PFSK-1 (cell line): ENCODE measurements around the gene MRPL36. TPM values are rescaled to one million over a fixed set of nuclear protein-coding genes. Genes with fewer than 3 reads are reported as not detected.

Experiments used
- FOXP2 ChIP-seq: optimal IDR thresholded peaks from 2 replicates; pipeline ENCODE3; 2011; ENCODE audit warnings: borderline replicate concordance, control low read depth, inconsistent platforms; ENCODE audit not compliant: insufficient read depth; ENCODE audit errors: extremely low read length, extremely low read depth
- POLR2AphosphoS5 ChIP-seq: IDR thresholded peaks from 2 replicates; pipeline ENCODE4 v1.6.1; 2012; ENCODE audit warnings: low read depth, mild to moderate bottlenecking, control low read depth, low read length, moderate library complexity
- REST ChIP-seq, 2 experiments: IDR thresholded peaks; 2 replicates each; pipeline versions ENCODE4 v1.6.1 to v1.8.0; 2011 to 2012; ENCODE audit warnings: low read depth in 2 of 2, low read length in 2 of 2, control low read depth in 1 of 2, inconsistent platforms in 1 of 2, mild to moderate bottlenecking in 1 of 2, moderate library complexity in 1 of 2; ENCODE audit not compliant: insufficient read depth in 1 of 2
- SIN3A ChIP-seq: IDR thresholded peaks from 2 replicates; pipeline ENCODE4 v1.6.1; 2012; ENCODE audit warnings: mild to moderate bottlenecking, low read length, moderate library complexity, borderline replicate concordance; ENCODE audit not compliant: insufficient read depth
- TAF1 ChIP-seq: IDR thresholded peaks from 2 replicates; pipeline ENCODE4 v1.6.1; 2012; ENCODE audit warnings: low read length, control low read depth, borderline replicate concordance; ENCODE audit not compliant: insufficient read depth
- polyA plus RNA-seq: library from polyadenylated mRNA; unstranded; fragments of >200 nt; gene quantifications from one replicate; pipeline ENCODE4 v1.2.1, GENCODE V29; 2012; ENCODE audit warnings: low read depth, missing spikeins; ENCODE audit not compliant: insufficient read length

Gene MRPL36
- polyA plus RNA-seq, result 65.2 TPM

GRCh38 chr5:1799602-1800471 is at the start of gene MRPL36:
TSS of gene MRPL36 (minus strand) at chr5:1799837. CDS start at chr5:1798935, 902 bp downstream.
- TF ChIP-seq TAF1, result peak; percentile 71; the same call in 1 of the 2 replicates
- no peak for TF ChIP-seq REST (IDR thresholded peaks at IDR 0.05; ENCODE audit: insufficient read depth in 1 of 2, low read depth in 2 of 2, low read length in 2 of 2)
- no peak for TF ChIP-seq SIN3A
- peak; percentile 70 for TF ChIP-seq POLR2AphosphoS5

GRCh38 chr5:1847611-1848010 is 48.0 kb upstream of the MRPL36 start:
- TF ChIP-seq REST (IDR thresholded peaks at IDR 0.05; ENCODE audit: insufficient read depth in 1 of 2, low read depth in 2 of 2, low read length in 2 of 2), result no peak
- TF ChIP-seq SIN3A, result no peak
- TF ChIP-seq TAF1, result no peak
- TF ChIP-seq POLR2AphosphoS5, result no peak
- no peak for TF ChIP-seq FOXP2

DNA sequence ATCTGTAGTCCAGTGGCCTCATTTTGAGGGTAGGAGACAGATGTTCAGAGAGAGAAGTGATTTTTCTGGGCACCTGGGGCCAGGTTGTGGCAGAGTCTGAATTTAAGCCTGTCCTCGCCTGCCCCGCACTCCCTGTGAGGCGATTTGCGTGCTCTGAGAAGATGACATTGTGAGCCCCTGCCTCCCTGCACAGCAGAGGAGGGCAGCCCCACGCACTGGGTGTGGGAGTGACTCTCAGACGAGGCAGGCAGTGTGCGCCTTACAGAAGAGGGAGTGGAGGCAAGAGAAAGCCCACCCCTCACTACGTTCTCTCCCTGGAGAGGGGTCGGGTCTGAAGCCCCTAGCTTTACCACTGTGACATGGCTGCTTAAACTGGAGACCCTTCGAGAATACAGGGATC is 47.4 kb upstream of the MRPL36 start:
- no peak for TF ChIP-seq FOXP2
- no peak for TF ChIP-seq POLR2AphosphoS5
- no peak for TF ChIP-seq SIN3A
- no peak for TF ChIP-seq TAF1
- no peak for TF ChIP-seq REST (IDR thresholded peaks at IDR 0.05; ENCODE audit: insufficient read depth in 1 of 2, low read depth in 2 of 2, low read length in 2 of 2)

DNA sequence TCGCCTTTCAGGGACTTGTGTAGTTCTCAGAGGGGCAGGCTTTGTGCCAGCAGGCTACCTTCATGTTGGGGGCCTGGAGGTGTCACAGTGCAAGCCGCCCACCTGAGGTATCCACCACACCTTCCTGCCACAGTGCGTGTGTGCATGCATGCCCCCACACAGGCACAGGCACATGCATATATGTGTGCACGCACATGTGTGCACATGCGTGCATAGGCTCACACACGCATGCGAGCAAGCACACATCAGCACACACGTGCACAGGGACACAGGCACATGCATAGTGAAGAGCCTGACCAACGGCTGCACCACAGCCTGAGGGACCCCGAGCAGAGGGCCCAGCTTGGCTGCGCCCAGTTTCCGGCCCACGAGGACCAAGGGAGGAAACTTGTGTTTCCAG is 46.9 kb upstream of the MRPL36 start:
- no peak for TF ChIP-seq SIN3A

- TF ChIP-seq SIN3A (no peak), REST (IDR thresholded peaks at IDR 0.05; ENCODE audit: insufficient read depth in 1 of 2, low read depth in 2 of 2, low read length in 2 of 2) (no peak), POLR2AphosphoS5 (no peak), TAF1 (no peak), FOXP2 (no peak)
These were observed 46.1 kb upstream of the MRPL36 start for GRCh38 chr5:1845696-1846095.
